ENCODE results near the gene SLC25A10.

DNA sequence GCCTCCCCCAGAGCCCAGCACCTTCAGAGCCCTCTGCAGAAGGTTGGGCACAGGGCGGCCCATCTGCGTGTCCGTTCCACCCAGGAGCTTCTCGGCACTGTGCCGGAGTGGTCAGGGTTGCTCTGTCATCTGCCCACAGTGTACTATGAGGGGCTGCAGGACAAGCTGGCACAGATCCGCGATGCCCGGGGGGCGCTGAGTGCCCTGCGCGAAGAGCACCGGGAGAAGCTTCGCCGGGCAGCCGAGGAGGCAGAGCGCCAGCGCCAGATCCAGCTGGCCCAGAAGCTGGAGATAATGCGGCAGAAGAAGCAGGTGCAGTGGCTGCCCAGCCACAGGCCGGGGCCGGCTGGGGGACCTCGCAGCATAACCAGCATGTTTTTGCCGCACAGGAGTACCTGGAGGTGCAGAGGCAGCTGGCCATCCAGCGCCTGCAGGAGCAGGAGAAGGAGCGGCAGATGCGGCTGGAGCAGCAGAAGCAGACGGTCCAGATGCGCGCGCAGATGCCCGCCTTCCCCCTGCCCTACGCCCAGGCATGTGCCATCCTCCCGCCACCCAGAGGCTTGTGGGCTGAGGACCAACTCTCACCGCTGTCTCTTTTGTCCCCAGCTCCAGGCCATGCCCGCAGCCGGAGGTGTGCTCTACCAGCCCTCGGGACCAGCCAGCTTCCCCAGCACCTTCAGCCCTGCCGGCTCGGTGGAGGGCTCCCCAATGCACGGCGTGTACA lies 15.7 kb upstream of the SLC25A10 start:
- TF ChIP-seq FOSL1 (IDR thresholded peaks at IDR 0.05; ENCODE audit: insufficient read depth, low read depth, low read length): no peak
- no peak for TF ChIP-seq BRCA1 (IDR thresholded peaks at IDR 0.05; ENCODE audit: low read depth, low read length)
- no peak for TF ChIP-seq BACH1 (IDR thresholded peaks at IDR 0.05; ENCODE audit: low read length)
- TF ChIP-seq CREB1 (IDR thresholded peaks at IDR 0.05): no peak
- no peak for TF ChIP-seq RNF2 (IDR thresholded peaks at IDR 0.05; ENCODE audit: borderline replicate concordance, low read depth, low read length, missing control alignments, poor library complexity, severe bottlenecking)
- TF ChIP-seq, protein P1, sequence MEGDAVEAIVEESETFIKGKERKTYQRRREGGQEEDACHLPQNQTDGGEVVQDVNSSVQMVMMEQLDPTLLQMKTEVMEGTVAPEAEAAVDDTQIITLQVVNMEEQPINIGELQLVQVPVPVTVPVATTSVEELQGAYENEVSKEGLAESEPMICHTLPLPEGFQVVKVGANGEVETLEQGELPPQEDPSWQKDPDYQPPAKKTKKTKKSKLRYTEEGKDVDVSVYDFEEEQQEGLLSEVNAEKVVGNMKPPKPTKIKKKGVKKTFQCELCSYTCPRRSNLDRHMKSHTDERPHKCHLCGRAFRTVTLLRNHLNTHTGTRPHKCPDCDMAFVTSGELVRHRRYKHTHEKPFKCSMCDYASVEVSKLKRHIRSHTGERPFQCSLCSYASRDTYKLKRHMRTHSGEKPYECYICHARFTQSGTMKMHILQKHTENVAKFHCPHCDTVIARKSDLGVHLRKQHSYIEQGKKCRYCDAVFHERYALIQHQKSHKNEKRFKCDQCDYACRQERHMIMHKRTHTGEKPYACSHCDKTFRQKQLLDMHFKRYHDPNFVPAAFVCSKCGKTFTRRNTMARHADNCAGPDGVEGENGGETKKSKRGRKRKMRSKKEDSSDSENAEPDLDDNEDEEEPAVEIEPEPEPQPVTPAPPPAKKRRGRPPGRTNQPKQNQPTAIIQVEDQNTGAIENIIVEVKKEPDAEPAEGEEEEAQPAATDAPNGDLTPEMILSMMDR (IDR thresholded peaks at IDR 0.05; ENCODE audit: control extremely low read depth in 1 of 3, insufficient read depth in 1 of 3, low read depth in 1 of 3, low read length in 3 of 3): no peak
- no peak for TF ChIP-seq JUN (IDR thresholded peaks at IDR 0.05; ENCODE audit: low read depth, low read length)
- TF ChIP-seq KDM5A (IDR thresholded peaks at IDR 0.05; ENCODE audit: low read length): no peak
- TF ChIP-seq POLR2A (IDR thresholded peaks at IDR 0.05; ENCODE audit: control extremely low read depth in 1 of 2, low read depth in 2 of 2, low read length in 2 of 2): no peak

Measured in H1 (cell line).